T-helper 2 cell (primary cell): ENCODE measurements around the gene INS.
"Not testable (repeated sequence)": the region's sequence is repeated elsewhere in the genome, so short reads cannot be mapped to it uniquely, and the experiment has no call there.

Experiments used
- DNase-seq, 5 experiments: peaks; one replicate each; pipeline versions ENCODE4 v3.0.0 to v3.0.0-alpha.2; 2012 to 2022

INS gene

GRCh38 chr11:2180789-2181370 lies 19.9 kb upstream of the INS start:
- no peak for DNase-seq

GRCh38 chr11:2180347-2180746 lies 19.3 kb upstream of the INS start:
- no peak for DNase-seq

GRCh38 chr11:2179516-2179915 lies 18.5 kb upstream of the INS start:
- no peak for DNase-seq

GRCh38 chr11:2178906-2179494 lies 18.0 kb upstream of the INS start:
- DNase-seq: no peak

GRCh38 chr11:2178055-2178773 lies 17.2 kb upstream of the INS start:
- not testable (repeated sequence) for DNase-seq

- no peak for DNase-seq
These were observed 16.1 kb upstream of the INS start for GRCh38 chr11:2177076-2177475.

GRCh38 chr11:2176389-2176900 lies 15.4 kb upstream of the INS start:
- DNase-seq: no peak

GRCh38 chr11:2175659-2176058 lies 14.7 kb upstream of the INS start:
- DNase-seq: no peak

- no peak for DNase-seq
These were observed 13.4 kb upstream of the INS start for GRCh38 chr11:2174361-2174760.

GRCh38 chr11:2173761-2174160 lies 12.8 kb upstream of the INS start:
- DNase-seq: no peak

GRCh38 chr11:2173150-2173693 lies 12.2 kb upstream of the INS start:
- DNase-seq: no peak

- no peak for DNase-seq
These were observed 11.7 kb upstream of the INS start for GRCh38 chr11:2172676-2173075.

GRCh38 chr11:2171591-2172003 lies 10.6 kb upstream of the INS start, which contains the start of gene TH:
Gene TH, minus strand, starts transcription at chr11:2171815. Its CDS starts 29 bp downstream, at chr11:2171786.
- no peak for DNase-seq

GRCh38 chr11:2169626-2170570 lies 8.9 kb upstream of the INS start:
- DNase-seq: no peak

- no peak for DNase-seq
These were observed 8.0 kb upstream of the INS start for GRCh38 chr11:2169005-2169378.

GRCh38 chr11:2168286-2169004 lies 7.4 kb upstream of the INS start:
- DNase-seq: no peak

- no peak for DNase-seq
These were observed 6.4 kb upstream of the INS start for GRCh38 chr11:2167141-2168045.

GRCh38 chr11:2166091-2166851 lies 5.3 kb upstream of the INS start:
- DNase-seq: peak in 3 of 5 experiments; percentile 14 to 27 (median 22)

- DNase-seq: no peak
These were observed 4.6 kb upstream of the INS start for GRCh38 chr11:2165571-2165970.
